ENCODE results near the gene CCDC24.
A peak's percentile ranks its signal among the peaks of the same experiment; 100 is the strongest.

The CCDC24 gene

DNA sequence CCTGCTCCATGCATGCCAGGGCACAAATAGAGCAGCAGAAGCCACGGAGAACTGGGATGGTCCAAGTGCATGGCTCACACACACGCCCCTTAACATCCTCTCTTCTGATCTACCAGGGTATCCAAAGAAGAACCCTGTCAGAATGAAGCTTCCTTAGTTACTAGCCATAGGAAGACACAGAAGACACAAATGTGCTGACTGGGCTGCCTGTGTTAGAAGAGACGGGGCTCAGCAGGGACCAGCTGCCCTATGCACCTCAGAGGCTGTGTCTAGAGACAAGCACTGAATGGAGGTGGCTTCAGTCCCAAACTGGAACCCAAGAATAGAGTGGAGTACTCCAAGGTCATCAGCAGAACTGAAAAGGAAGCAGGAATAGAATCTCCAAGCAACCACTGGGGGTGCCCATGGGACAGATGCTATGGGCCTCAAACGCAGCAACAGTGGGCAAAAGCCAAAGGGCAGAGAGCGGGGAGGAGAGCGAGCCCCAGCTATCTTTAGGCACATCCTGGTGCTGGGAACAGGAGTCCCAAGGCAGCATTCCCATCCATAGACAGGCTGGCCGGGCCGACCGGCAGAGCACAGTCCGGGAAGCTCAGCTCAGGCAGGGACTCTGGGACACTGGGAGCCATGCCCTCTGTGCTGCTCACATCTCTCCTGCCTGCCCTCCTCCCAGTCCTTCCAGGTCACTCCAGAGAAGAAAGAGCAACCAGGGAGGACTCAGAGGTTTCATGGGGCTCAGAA is 30.4 kb downstream of the CCDC24 start:
- no peak overlapping the region for H3K9ac ChIP-seq (ENCODE audit: insufficient read length)
- TF ChIP-seq EZH2 (IDR thresholded peaks at IDR 0.05) (no peak), FOXP2 (optimal IDR thresholded peaks at IDR 0.05; ENCODE audit: control extremely low read depth, extremely low read length, insufficient read depth) (no peak), POLR2AphosphoS5 (IDR thresholded peaks at IDR 0.05; ENCODE audit: borderline replicate concordance, low read depth, low read length) (no peak)
- peaks cover 73% of the 10 kb centered on the region; the same call in 1 of the 2 replicates for H3K36me3 ChIP-seq (ENCODE audit: insufficient read depth, low read length)
- H3K27ac ChIP-seq: no peak overlapping the region
- no peak overlapping the region for H3K4me3 ChIP-seq
- no peak for DNase-seq (ENCODE audit: low read depth, low spot score)
- H3K9me3 ChIP-seq (ENCODE audit: low read depth, low read length): no peaks in the 10 kb centered on the region

DNA sequence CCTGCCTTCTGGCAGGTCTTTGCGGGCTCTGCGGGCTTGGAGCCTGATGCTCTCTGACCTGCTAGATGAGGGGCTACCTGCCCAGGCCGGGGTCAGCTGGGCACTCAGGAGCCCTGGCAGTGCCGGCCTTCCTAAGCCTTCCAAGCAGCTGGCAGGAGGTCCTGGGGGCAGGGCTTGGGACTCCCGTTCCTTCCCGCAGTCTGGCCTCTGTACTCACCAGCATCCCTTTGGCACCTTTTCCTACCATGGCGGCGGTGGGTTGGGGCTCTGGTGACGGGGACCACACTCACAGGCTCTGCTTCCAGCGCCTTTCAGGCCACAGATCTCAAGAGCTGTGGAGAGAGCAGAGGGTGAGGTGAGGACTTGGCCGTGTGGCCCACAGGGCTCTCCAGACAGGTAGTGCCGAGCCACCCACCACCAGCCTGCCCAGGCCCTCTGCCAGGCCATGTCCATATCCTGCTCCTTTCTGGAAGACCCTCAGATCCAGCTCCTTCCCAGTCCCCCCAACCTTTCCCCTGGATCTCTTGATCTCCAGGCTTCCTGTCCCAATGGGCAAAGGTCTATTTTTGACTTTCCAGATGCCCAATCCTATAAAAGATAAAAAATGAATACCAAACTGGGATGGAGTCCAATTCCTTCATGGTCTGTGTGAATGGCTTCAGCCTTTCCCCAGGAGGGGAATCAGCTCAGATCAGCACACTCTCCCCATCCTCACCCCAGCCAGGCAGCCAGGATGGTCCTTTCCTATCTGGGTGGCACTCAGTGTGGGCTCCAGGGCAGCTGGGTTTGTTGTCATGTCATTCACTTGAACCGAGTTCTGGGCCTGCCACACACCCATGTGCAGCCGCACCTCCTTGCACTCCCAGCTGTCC is 32.9 kb downstream of the CCDC24 start:
- TF ChIP-seq POLR2AphosphoS5 (IDR thresholded peaks at IDR 0.05; ENCODE audit: borderline replicate concordance, low read depth, low read length) (no peak), FOXP2 (optimal IDR thresholded peaks at IDR 0.05; ENCODE audit: control extremely low read depth, extremely low read length, insufficient read depth) (no peak), EZH2 (IDR thresholded peaks at IDR 0.05) (no peak)
- no peak overlapping the region for H3K9ac ChIP-seq (ENCODE audit: insufficient read length)
- no peaks in the 10 kb centered on the region for H3K9me3 ChIP-seq (ENCODE audit: low read depth, low read length)
- H3K27ac ChIP-seq: no peak overlapping the region
- peaks cover 76% of the 10 kb centered on the region; the same call in 1 of the 2 replicates for H3K36me3 ChIP-seq (ENCODE audit: insufficient read depth, low read length)
- H3K4me3 ChIP-seq: no peak overlapping the region
- DNase-seq (ENCODE audit: low read depth, low spot score): no peak

DNA sequence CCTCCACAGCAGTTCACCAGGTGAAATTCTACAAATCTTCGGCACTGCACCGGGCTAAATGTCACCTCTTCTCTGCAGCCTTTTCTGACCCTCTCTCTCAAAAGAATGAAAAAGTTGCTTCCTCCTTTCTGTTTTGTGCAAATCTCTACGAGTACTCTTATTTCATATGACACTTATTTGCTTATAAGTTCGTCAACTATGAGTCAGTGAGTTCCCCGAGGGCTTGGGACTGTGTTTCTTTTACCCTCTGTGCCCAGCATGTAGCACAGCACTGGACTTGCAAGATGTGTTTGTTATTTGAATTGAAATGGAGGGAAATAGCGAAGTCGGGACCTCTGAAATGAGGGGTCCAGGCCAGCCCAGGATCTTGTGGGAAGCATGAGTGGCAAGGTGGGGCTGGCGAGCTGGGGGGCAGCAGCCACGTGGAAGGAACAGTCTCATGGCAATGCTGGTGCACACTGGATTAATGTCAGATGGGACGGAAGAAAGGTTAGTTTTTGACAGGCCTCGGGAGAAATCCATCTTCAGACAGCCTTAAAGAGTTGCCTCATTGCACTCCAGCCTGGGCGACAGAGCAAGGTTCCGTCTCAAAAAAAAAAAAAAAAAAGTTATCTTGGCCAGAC is 33.6 kb downstream of the CCDC24 start:
- H3K9ac ChIP-seq (ENCODE audit: insufficient read length): peak overlapping the region; percentile 32
- H3K36me3 ChIP-seq (ENCODE audit: insufficient read depth, low read length): peaks cover 69% of the 10 kb centered on the region; the same call in 1 of the 2 replicates
- TF ChIP-seq EZH2 (IDR thresholded peaks at IDR 0.05): no peak
- TF ChIP-seq FOXP2 (optimal IDR thresholded peaks at IDR 0.05; ENCODE audit: control extremely low read depth, extremely low read length, insufficient read depth): no peak
- no peak for TF ChIP-seq POLR2AphosphoS5 (IDR thresholded peaks at IDR 0.05; ENCODE audit: borderline replicate concordance, low read depth, low read length)
- DNase-seq (ENCODE audit: low read depth, low spot score): no peak
- H3K9me3 ChIP-seq (ENCODE audit: low read depth, low read length): no peaks in the 10 kb centered on the region
- H3K27ac ChIP-seq: no peak overlapping the region
- H3K4me3 ChIP-seq: no peak overlapping the region

DNA sequence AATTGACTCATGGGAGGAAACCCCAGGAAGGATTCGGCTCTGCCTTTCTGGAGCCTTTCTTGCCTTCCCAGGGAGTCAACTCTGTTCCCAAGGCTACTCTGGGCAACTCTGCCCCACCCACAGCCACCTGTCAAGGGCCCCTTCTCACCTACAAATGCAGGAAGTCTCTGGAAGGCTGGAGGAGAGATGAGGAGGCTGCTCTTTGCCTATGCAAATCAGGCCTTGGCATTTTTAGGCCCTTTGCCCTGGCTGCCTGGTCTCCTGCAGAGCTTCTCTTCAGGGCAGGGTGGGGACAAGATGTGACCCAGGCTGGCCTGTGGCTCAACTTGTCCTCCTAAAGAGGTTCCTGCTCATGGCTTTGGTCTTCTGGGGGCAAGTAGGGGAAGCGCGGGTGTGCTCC is 34.4 kb downstream of the CCDC24 start:
- Histone ChIP-seq H3K36me3 (ENCODE audit: insufficient read depth, low read length) (peaks cover 61% of the 10 kb centered on the region; the same call in 1 of the 2 replicates), H3K4me3 (no peak overlapping the region), H3K9ac (ENCODE audit: insufficient read length) (no peak overlapping the region), H3K9me3 (ENCODE audit: low read depth, low read length) (no peaks in the 10 kb centered on the region), H3K27ac (no peak overlapping the region)
- DNase-seq (ENCODE audit: low read depth, low spot score): no peak
- TF ChIP-seq POLR2AphosphoS5 (IDR thresholded peaks at IDR 0.05; ENCODE audit: borderline replicate concordance, low read depth, low read length) (no peak), FOXP2 (optimal IDR thresholded peaks at IDR 0.05; ENCODE audit: control extremely low read depth, extremely low read length, insufficient read depth) (no peak), EZH2 (IDR thresholded peaks at IDR 0.05) (no peak)

DNA sequence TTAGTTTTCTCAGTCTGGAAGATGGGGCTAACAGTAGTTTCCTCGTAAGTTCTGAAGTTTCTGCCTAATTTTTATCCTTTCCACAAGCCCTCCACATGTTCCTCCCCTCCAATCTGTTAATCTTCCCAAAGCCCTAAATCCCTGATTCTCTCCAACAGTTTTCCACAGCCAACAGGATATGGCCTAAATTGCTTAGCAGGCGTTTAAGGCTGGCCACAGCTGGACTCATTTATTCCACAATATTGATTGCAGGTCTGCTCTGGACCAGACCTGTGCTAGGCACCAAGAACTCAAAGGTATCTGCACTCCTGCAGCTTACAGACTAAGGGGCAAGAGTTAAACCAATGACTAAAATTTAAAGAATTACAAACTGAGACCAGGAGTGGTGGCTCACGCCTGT is 35.9 kb downstream of the CCDC24 start:
- DNase-seq (ENCODE audit: low read depth, low spot score): no peak
- no peak overlapping the region for H3K27ac ChIP-seq
- H3K4me3 ChIP-seq: no peak overlapping the region
- H3K36me3 ChIP-seq (ENCODE audit: insufficient read depth, low read length): peaks cover 48% of the 10 kb centered on the region; the same call in 1 of the 2 replicates
- no peaks in the 10 kb centered on the region for H3K9me3 ChIP-seq (ENCODE audit: low read depth, low read length)
- no peak overlapping the region for H3K9ac ChIP-seq (ENCODE audit: insufficient read length)
- TF ChIP-seq FOXP2 (optimal IDR thresholded peaks at IDR 0.05; ENCODE audit: control extremely low read depth, extremely low read length, insufficient read depth) (no peak), POLR2AphosphoS5 (IDR thresholded peaks at IDR 0.05; ENCODE audit: borderline replicate concordance, low read depth, low read length) (no peak), EZH2 (IDR thresholded peaks at IDR 0.05) (no peak)

DNA sequence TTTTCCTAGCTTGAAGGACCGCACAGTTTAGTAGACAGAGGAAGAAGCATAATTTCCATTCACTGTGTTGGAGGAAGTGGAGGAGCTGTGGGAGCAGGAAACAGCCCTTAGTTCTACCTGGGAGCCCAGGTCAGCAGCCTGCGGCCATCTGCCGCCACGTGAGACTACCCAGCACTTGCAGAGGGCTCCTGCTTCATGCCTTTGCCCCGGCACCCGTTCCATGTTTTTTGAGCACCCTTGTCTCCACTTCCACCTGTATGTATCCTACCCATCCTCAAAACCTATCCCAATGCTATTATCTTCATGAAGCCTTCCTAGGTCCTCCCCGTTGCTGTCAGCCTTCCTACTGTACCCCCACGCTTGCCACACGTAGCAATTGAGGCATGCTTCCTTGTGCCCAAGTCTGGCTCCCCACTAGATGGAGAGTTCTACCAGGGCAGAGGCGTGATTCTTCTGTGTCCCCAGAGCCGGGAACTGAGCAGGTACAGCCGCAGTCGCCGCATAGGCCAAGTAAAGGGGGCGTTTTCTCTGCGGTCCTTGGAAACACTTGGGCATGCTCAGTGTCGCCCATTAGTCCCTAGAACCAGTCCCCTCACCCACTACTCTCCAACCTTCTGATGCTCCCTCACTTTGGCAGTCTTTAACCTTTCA is 38.0 kb downstream of the CCDC24 start:
- Histone ChIP-seq H3K9ac (ENCODE audit: insufficient read length) (peak overlapping the region; percentile 86), H3K27ac (peak overlapping the region; percentile 77; the same call in 1 of the 2 replicates), H3K4me3 (peak overlapping the region; percentile 91), H3K9me3 (ENCODE audit: low read depth, low read length) (no peaks in the 10 kb centered on the region), H3K36me3 (ENCODE audit: insufficient read depth, low read length) (peaks cover 29% of the 10 kb centered on the region; the same call in 1 of the 2 replicates)
- TF ChIP-seq EZH2 (IDR thresholded peaks at IDR 0.05): no peak
- no peak for TF ChIP-seq FOXP2 (optimal IDR thresholded peaks at IDR 0.05; ENCODE audit: control extremely low read depth, extremely low read length, insufficient read depth)
- TF ChIP-seq POLR2AphosphoS5 (IDR thresholded peaks at IDR 0.05; ENCODE audit: borderline replicate concordance, low read depth, low read length): no peak
- no peak for DNase-seq (ENCODE audit: low read depth, low spot score)

DNA sequence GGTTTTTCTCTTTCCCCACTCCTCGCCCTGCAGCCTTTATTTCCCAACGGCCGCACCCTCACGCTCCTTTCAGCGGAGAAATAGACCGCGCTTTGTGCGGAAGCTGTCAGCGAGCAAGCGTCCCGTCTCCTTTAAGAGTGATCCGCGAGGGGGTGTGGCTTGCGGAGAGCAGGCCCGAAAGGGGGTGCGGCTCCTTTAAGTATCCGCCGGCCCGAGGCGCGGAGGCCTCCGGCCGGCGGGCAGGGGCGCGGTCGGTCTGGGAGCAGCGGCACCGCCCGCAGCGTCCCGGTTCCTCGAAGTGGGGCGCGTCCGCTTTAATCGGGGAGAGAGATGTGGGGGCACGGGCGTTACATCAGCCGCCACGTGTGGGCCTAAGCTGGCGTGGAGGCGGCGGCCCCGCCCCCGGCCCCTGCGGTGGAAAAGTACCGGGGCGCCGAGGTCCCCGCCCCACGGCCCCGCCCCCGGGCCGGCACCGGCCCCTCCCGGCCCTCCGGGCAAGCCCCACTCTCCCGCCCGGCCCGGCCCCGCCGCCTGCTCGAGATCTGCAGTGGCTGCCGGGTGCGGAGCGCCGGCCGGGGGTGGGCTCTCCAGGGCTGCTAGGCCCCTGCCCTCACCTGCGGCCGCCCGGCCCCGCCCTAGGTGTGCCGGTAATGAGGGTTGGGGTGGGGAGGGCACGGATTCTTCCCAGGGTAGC is 38.7 kb downstream of the CCDC24 start:
- DNase-seq (ENCODE audit: low read depth, low spot score): peak; percentile 50
- H3K4me3 ChIP-seq: peak overlapping the region; percentile 91
- no peaks in the 10 kb centered on the region for H3K9me3 ChIP-seq (ENCODE audit: low read depth, low read length)
- peaks cover 23% of the 10 kb centered on the region; the same call in 1 of the 2 replicates for H3K36me3 ChIP-seq (ENCODE audit: insufficient read depth, low read length)
- no peak for TF ChIP-seq FOXP2 (optimal IDR thresholded peaks at IDR 0.05; ENCODE audit: control extremely low read depth, extremely low read length, insufficient read depth)
- peak; percentile 62 for TF ChIP-seq POLR2AphosphoS5 (IDR thresholded peaks at IDR 0.05; ENCODE audit: borderline replicate concordance, low read depth, low read length)
- H3K27ac ChIP-seq: peak overlapping the region; percentile 77
- H3K9ac ChIP-seq (ENCODE audit: insufficient read length): peak overlapping the region; percentile 86

Data from SK-N-MC (cell line).